ENCODE results near the gene PDE4D. TPM values are rescaled to one million over a fixed set of nuclear protein-coding genes. Genes with fewer than 3 reads are reported as not detected.
A peak's percentile ranks its signal among the peaks of the same experiment; 100 is the strongest.
"Not testable (repeated sequence)": the region's sequence is repeated elsewhere in the genome, so short reads cannot be mapped to it uniquely, and the experiment has no call there.

Gene PDE4D
- polyA plus RNA-seq, 4 donors = 19.4 to 35.9 (median 23.1) TPM

GRCh38 chr5:59770953-59771352 lies 122.6 kb downstream of the PDE4D start:
- no peak for DNase-seq (ENCODE audit: low read depth in 4 of 4, low spot score in 2 of 4)

- DNase-seq (ENCODE audit: low read depth in 4 of 4, low spot score in 2 of 4) = no peak
Measured at GRCh38 chr5:59769832-59770231, 123.7 kb downstream of the PDE4D start.

DNA sequence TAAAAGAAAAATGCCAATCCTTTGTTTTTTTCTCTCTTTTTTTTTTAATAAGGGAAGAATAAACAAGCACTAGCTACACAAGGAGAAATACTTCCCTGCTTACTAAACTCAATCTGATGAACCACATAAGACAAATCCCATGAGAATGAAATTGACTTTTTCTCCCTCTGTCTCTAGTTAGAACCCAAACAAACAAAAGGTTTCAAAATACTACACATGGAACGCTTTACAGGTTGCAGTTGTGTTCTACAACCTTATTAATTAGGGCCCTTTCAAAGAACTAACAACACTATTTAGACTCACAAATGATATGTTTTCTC lies 124.5 kb downstream of the PDE4D start:
- no peak for DNase-seq (ENCODE audit: low read depth in 4 of 4, low spot score in 2 of 4)

GRCh38 chr5:59768152-59769040 lies 125.1 kb downstream of the PDE4D start:
- DNase-seq (ENCODE audit: low read depth in 4 of 4, low spot score in 2 of 4) = peak; percentile 61 to 83 (median 76)

DNA sequence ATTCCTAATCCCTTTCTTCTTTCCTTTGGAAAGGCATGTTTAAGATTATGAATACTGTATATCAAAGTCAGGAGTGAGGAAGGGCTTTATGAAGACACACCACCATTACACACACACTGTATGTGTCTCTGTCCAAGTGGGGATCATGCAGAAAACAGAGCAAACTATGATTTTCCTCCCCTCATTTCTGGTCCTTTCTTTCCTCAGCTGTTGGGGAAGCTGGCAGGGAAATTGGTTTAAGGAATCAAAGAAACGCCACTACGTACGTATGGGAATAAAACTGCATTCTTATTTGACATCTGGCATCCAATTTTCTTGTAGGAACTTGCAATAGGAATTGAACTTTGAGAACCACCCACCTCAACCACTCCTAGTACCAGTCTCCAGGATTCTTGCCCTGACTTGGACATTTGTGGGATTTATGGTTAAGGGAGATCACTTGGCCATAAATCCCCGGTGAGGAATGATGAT lies 125.8 kb downstream of the PDE4D start:
- DNase-seq (ENCODE audit: low read depth in 4 of 4, low spot score in 2 of 4) = no peak

- no peak for DNase-seq (ENCODE audit: low read depth in 4 of 4, low spot score in 2 of 4)
Measured at GRCh38 chr5:59767211-59767605, 126.3 kb downstream of the PDE4D start.

DNA sequence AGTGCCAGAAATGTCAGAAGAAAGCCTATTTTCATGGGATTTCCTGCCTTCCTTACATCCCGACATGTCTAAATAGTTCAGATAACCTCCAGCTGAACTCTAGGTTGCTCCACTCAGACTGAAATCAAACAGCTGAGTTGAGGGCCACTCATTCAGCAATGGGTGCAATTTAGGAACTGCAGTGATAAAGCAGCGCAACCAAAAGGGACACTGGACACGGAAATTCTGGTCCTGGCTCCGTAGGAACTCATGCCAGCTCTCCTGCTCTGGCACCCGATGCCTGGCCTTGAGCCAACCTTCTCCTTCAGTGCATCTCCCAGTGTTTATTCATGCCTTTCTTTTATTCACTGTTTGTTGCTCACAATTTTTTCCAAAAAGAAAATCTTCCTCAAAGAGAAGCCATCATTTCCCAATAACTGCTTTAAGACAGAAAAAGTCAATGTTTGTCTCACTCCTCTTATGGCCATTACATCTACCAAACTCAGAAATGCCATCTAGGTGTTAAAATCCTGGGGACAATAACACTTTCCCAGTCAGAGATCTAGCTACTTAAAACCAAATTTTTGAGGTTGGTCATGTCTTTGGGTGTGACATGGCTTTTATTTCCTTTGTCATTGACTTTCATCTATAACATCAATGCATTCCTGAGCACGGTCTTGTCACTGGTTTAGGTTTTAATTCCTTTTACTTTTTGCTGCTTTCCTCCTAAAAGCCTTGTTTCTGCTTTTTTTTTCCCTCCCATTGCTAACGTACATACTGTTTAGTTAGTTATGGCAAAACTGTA lies 126.9 kb downstream of the PDE4D start:
- DNase-seq (ENCODE audit: low read depth in 4 of 4, low spot score in 2 of 4) = no peak

DNA sequence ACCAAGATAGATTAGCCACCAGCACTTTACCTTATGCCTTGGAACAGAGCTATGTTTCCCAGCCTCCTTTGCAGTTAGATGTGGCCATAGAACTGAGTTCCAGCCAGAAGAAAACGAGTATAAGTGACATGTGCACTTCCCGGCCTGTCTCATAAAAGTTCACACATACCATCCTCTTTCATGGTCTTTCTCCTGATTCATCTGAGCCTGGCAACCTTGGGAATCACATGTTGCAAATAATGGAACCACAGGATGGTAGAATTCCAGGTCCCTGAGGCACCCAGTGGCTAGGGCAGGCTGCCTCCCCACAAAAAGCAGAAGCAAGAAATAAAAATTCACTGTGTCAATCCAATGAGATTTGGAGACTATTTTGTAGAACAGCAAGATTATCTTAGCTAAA lies 128.1 kb downstream of the PDE4D start:
- no peak for DNase-seq (ENCODE audit: low read depth in 4 of 4, low spot score in 2 of 4)

DNA sequence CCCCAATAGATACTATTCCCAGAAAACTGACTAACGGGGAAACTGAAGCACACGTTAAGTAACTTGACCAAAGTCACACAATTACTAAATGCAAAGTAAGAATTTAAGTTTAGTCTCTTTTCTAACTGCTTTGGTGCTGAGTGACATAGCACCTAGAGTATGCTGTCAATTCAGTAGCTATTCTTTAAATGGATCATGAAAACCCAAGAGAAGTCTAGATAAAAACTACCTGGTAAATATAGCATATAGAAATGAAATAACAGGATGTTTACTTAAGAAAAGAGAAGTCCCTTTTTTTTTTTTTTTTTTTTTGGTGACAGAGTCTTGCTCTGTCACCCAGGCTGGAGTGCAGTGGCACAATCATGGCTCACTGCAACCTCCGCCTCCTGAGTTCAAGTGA lies 129.2 kb downstream of the PDE4D start:
- DNase-seq (ENCODE audit: low read depth in 4 of 4, low spot score in 2 of 4) = no peak

GRCh38 chr5:59763541-59763940 lies 130.0 kb downstream of the PDE4D start:
- DNase-seq (ENCODE audit: low read depth in 4 of 4, low spot score in 2 of 4) = no peak

DNA sequence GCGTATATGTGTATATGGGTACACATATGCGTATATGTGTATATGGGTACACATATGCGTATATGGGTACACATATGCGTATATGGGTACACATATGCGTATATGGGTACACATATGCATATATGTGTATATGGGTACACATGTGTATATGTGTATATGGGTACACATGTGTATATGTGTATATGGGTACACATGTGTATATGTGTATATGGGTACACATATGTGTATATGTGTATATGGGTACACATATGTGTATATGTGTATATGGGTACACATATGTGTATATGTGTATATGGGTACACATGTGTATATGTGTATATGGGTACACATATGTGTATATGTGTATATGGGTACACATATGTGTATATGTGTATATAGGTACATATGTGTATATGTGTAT lies 131.3 kb downstream of the PDE4D start:
- DNase-seq (ENCODE audit: low read depth in 4 of 4, low spot score in 2 of 4) = not testable (repeated sequence)

DNA sequence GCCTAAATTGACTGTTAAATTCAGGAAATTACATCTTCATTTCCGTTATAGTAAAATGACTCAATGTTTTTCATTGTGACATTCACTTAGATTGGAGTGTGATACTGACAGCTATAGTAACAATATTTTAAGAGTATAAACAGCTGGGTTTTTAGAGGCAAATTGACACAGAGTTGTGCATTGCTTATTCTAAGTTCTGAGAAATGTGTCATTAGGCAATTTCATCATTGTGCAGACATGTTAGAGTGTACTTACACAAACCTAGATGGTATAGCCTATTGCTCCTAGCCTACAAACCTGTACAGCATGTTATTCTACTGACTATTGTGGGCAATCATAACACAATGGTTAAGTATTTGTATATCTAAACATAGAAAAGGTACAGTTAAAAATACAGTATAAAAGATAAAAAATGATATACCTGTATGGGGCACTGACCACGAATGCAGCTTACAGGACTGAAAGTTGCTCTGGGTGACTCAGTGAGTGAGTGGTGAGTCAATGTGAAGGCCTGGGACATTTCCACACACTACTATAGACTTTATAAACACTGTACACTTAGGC lies 132.7 kb downstream of the PDE4D start:
- DNase-seq (ENCODE audit: low read depth in 4 of 4, low spot score in 2 of 4) = no peak

DNA sequence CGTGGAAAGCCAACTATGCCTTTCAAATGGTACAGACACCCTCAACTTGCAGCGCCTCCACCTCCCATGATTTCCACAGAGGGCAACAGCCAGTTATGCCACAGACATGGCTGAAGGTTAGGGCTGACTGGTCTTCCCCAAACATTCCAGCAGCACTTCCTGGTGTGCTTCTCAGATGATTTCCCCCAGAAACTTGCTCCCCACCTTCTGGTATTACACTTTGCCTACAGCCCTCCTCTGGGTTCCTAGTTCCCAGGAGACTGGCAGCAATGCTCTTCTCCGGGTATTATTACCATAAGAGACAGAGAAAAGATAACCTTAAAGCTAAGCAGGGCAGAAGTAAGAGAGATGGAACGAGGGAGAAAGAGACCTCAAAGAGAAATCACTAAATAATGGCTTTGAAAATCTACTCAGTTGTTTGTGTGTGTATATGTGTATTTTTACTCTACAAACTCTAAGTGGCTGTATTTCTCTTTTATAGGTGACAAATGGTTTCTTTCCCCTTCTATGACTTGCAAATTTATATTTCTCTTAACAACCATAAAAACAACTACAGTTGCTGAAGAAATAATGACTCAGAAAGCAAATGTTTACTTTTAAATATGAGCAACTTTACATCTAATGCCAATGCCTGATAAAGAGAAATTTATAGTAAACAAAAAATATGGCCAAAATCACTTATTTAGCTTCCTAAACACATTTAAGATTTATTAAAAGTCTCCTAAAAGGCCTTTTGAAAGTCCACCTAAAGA lies 133.8 kb downstream of the PDE4D start:
- DNase-seq (ENCODE audit: low read depth in 4 of 4, low spot score in 2 of 4) = no peak

DNA sequence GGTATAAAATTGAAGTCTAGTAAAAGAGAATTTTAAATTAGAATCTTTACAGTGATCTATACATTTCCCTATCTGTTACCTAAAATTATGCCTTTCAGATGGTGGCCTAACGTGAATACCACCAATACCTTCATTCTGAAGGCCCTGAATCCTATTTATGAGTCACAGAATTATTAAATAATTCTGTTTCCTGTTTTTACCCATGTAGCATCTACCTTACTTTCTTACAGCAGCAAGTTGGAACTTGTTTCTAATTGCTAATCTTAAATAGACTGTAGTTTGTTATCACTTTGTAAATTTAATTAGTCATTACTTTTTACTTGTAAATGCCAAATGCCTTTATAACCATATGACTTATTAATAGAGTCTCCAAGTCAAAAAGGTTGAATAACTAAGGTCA lies 135.0 kb downstream of the PDE4D start:
- DNase-seq (ENCODE audit: low read depth in 4 of 4, low spot score in 2 of 4) = no peak

- DNase-seq (ENCODE audit: low read depth in 4 of 4, low spot score in 2 of 4) = no peak
Measured at GRCh38 chr5:59757442-59757841, 136.1 kb downstream of the PDE4D start.

- DNase-seq (ENCODE audit: low read depth in 4 of 4, low spot score in 2 of 4) = no peak
Measured at GRCh38 chr5:59756373-59757035, 137.0 kb downstream of the PDE4D start.

- DNase-seq (ENCODE audit: low read depth in 4 of 4, low spot score in 2 of 4) = no peak
Measured at GRCh38 chr5:59755476-59755875, 138.1 kb downstream of the PDE4D start.

- no peak for DNase-seq (ENCODE audit: low read depth in 4 of 4, low spot score in 2 of 4)
Measured at GRCh38 chr5:59753599-59753998, 139.9 kb downstream of the PDE4D start.

GRCh38 chr5:59749782-59750520 lies 143.6 kb downstream of the PDE4D start:
- no peak for DNase-seq (ENCODE audit: low read depth in 4 of 4, low spot score in 2 of 4)

Measured in left renal cortex interstitium (tissue), 4 donors.